Lower lobe of right lung (tissue), 2 donors: ENCODE results near the gene NOTCH1. TPM values are rescaled to one million over a fixed set of nuclear protein-coding genes. Genes with fewer than 3 reads are reported as not detected.

ENCODE experiments used
- ATAC-seq, 2 donors: fragments of 200-7000 bp; cut with Tn5 transposase; one replicate each; pipeline ENCODE4 v1.9.1; 2020 to 2022; ENCODE audit warnings: mild to moderate bottlenecking in 2 of 2, moderate library complexity in 2 of 2
- DNase-seq: peaks from one replicate; pipeline ENCODE4 v3.0.0-alpha.2; 2020
- H3K27ac ChIP-seq: fragments of 200-600 bp; one replicate; pipeline ENCODE4 v1.8.0; 2022
- H3K27me3 ChIP-seq: fragments of 200-600 bp; one replicate; pipeline ENCODE4 v1.8.0; 2022; ENCODE audit warnings: low read depth
- H3K36me3 ChIP-seq: fragments of 200-600 bp; one replicate; pipeline ENCODE4 v1.8.0; 2022; ENCODE audit warnings: mild to moderate bottlenecking
- H3K4me1 ChIP-seq: fragments of 200-600 bp; one replicate; pipeline ENCODE4 v1.8.0; 2022
- H3K4me3 ChIP-seq: fragments of 200-600 bp; one replicate; pipeline ENCODE4 v1.8.0; 2022; ENCODE audit warnings: mild to moderate bottlenecking
- H3K9me3 ChIP-seq: fragments of 200-600 bp; one replicate; pipeline ENCODE4 v1.8.0; 2022
- CTCF ChIP-seq: fragments of 200-600 bp; IDR thresholded peaks from one replicate; pipeline ENCODE4 v1.8.0; 2022; ENCODE audit warnings: antibody characterized with exemption, mild to moderate bottlenecking
- intact Hi-C: fragments of 100-400 bp; cut with DNase I; formaldehyde crosslinking; loops from one replicate; pipeline ENCODE4 v1.11.0; 2022
- total RNA-seq: library from RNA; stranded (reverse); fragmentation: NEBNext Ultra II Directional; extraction: Animal tissue kit (Norgen Biotek cat#: 25700); gene quantifications from one replicate; pipeline ENCODE4 v1.2.1, GENCODE V29; 2021
- donor health status: DM: no; HTN: yes; CAD: no; lungs with severe emphysema.

Gene NOTCH1
- total RNA-seq, 1 donor from 2014 or later, result 91.4 TPM

- H3K4me1 ChIP-seq, result peaks cover 48% of the 10 kb centered on the region
- no peaks in the 10 kb centered on the region for H3K9me3 ChIP-seq
- ATAC-seq (no peak), DNase-seq (no peak)
- intact Hi-C loops, result no loop called here
- no peaks in the 10 kb centered on the region for H3K27me3 ChIP-seq
- H3K27ac ChIP-seq, result peak overlapping the region; percentile 60
- no peaks in the 10 kb centered on the region for H3K36me3 ChIP-seq
- H3K4me3 ChIP-seq, result no peak overlapping the region
- no peak for TF ChIP-seq CTCF
Measured at GRCh38 chr9:136552117-136552703, 6.4 kb upstream of the NOTCH1 start.

GRCh38 chr9:136551401-136552116 is 5.7 kb upstream of the NOTCH1 start:
- peak overlapping the region; percentile 17 for H3K4me3 ChIP-seq
- DNase-seq (no peak), ATAC-seq (peak in 1 of 2 donors; percentile 34)
- no peaks in the 10 kb centered on the region for H3K27me3 ChIP-seq
- H3K9me3 ChIP-seq, result no peaks in the 10 kb centered on the region
- no peak for TF ChIP-seq CTCF
- intact Hi-C loops, result no loop called here
- no peaks in the 10 kb centered on the region for H3K36me3 ChIP-seq
- H3K27ac ChIP-seq, result peak overlapping the region; percentile 60
- H3K4me1 ChIP-seq, result peaks cover 51% of the 10 kb centered on the region

DNA sequence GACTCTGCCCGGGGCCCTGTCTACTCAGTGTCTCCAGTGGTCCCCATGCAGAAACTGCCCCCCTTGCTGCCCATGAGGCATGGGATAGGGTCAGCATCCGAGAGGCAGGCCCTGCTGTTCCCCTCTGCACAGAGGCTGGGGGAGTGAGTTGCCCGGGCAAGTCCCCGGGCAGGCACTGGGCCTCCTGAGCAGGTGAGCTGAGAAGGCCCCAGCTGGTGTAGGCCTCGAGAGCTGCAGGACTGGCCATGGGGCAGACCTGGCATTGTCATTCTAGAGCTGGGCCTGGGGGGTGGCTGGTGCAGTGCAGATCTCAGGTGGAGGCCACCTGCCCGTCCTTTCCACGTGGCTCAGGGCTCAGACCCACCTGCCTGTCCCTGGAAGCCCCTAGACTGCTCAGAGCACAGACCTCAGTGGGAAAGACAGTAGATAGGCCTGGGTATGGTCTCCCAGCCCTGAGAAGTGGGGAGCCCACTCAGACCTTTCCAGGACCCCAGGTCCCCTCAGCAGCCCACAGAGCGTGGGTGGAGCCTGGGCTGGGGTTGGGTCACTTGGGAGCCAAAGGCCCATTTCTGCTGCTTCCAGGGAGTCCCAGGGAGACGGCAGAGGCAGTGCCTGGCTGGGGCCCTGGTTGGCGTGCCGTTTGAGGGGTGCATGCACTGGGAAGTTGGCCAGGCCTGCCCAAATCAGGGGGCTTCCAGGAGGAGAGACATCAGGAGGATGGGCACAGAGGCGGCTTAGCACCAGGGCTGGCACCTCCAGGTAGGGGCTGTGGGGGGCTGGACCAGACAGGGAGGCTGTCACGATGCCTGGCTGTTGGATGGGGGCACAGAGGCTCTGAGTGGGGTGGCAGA is 4.8 kb upstream of the NOTCH1 start:
- Histone ChIP-seq H3K9me3 (no peaks in the 10 kb centered on the region), H3K27ac (peak overlapping the region; percentile 60), H3K4me1 (peaks cover 55% of the 10 kb centered on the region), H3K36me3 (no peaks in the 10 kb centered on the region), H3K27me3 (no peaks in the 10 kb centered on the region), H3K4me3 (no peak overlapping the region)
- ATAC-seq (no peak), DNase-seq (no peak)
- TF ChIP-seq CTCF, result no peak
- intact Hi-C loops, result no loop called here

DNA sequence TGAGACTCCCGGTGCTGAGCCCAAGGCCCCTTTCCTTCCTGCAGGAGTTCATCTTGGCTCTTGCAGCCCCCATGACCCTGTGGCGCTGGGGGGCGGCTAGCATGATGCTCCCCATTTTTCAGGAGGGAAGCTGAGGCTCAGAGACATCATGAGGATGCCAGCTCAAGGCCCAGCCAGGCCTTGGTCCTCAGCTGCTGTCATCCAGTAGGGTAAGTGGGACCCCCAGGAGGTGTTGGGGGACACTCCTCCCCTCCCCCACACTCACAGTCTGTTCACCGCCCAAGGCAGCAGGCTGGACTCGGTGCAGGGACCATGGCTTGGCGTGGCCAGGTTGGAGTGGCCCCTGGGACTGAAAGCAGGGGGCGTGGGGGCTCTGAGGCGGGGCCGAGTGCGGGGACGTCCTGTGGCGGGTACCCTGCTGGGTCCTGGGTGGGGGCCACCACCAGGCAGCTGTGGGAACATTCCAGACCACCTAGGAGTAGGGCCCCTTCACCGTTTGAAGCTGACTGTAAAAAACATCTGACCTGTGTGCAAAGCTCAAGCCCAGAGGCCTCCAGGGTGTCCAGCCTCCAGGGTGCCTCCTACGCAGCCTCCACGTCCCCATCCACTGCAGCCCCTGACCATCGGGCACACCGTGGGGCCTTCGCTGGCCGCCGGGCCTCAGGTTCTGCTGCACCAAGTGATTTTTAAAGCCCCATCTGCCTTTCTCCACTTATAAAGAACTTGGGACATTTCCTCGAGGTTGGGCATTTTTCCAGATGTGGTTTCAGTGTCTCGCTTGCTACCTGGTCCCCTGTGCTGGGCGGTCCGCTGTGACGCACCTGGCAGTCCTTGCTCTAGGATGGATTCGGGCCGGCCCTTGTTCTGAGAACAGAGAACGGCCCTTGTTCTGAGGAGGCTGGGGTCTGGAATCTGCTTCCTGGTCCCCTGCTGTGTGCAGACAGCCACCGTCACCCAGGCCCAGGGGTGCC is 3.4 kb upstream of the NOTCH1 start:
- H3K4me3 ChIP-seq, result no peak overlapping the region
- H3K9me3 ChIP-seq, result no peaks in the 10 kb centered on the region
- H3K27ac ChIP-seq, result no peak overlapping the region
- ATAC-seq (no peak), DNase-seq (no peak)
- TF ChIP-seq CTCF, result no peak
- H3K4me1 ChIP-seq, result peaks cover 47% of the 10 kb centered on the region
- no peaks in the 10 kb centered on the region for H3K36me3 ChIP-seq
- H3K27me3 ChIP-seq, result no peaks in the 10 kb centered on the region
- intact Hi-C loops, result no loop called here
